WTC11 (cell line): ENCODE data around the gene SLC38A8. TPM values are rescaled to one million over a fixed set of nuclear protein-coding genes. Genes with fewer than 3 reads are reported as not detected.
A peak's percentile ranks its signal among the peaks of the same experiment; 100 is the strongest.

Source experiments
- ATAC-seq: fragments of 200-7000 bp; cut with Tn5 transposase; 2 replicates; pipeline ENCODE4 v1.10.0; 2021; ENCODE audit warnings: mild to moderate bottlenecking, moderate library complexity
- CTCF ChIA-PET: fragments of 300-600 bp; sonication (Branson Sonifier 250); formaldehyde crosslinking; loops from one replicate; lab custom pipeline; 2021; ENCODE audit warnings: antibody characterized with exemption; lab: Charles Lee
- POLR2A ChIA-PET: fragments of 350-600 bp; sonication (Branson Sonifier 250); formaldehyde crosslinking; loops from one replicate; lab custom pipeline; 2021; ENCODE audit warnings: antibody characterized with exemption; lab: Charles Lee
- DNase-seq: peaks from one replicate; pipeline ENCODE4 v3.0.0; 2021; ENCODE audit warnings: low spot score
- H3K27ac Mint-ChIP-seq: 2 replicates; pipeline ENCODE4 v1.8.0; 2021; ENCODE audit warnings: mixed read lengths
- H3K27me3 Mint-ChIP-seq: 2 replicates; pipeline ENCODE4 v1.8.0; 2021; ENCODE audit warnings: low read depth, mild to moderate bottlenecking, moderate library complexity, mixed read lengths
- H3K36me3 Mint-ChIP-seq: 2 replicates; pipeline ENCODE4 v1.8.0; 2021; ENCODE audit warnings: mixed read lengths
- H3K4me1 Mint-ChIP-seq: 2 replicates; pipeline ENCODE4 v1.8.0; 2022; ENCODE audit warnings: mixed read lengths
- H3K4me3 Mint-ChIP-seq: 2 replicates; pipeline ENCODE4 v1.8.0; 2021; ENCODE audit warnings: mild to moderate bottlenecking, moderate library complexity, mixed read lengths
- H3K9me3 Mint-ChIP-seq: 2 replicates; pipeline ENCODE4 v1.8.0; 2021; ENCODE audit warnings: mixed read lengths
- CREB1 ChIP-seq: sonication (generic); formaldehyde crosslinking; IDR thresholded peaks from 2 replicates; pipeline ENCODE4 v1.8.0; 2023; ENCODE audit warnings: mild to moderate bottlenecking, missing genetic modification reagents
- CTCF ChIP-seq: fragments of 200-600 bp; IDR thresholded peaks from 2 replicates; pipeline ENCODE4 v1.8.0; 2022; ENCODE audit warnings: antibody characterized with exemption
- E2F5 ChIP-seq: sonication (generic); formaldehyde crosslinking; IDR thresholded peaks from 2 replicates; pipeline ENCODE4 v1.8.1; 2022; ENCODE audit warnings: mild to moderate bottlenecking, moderate library complexity, missing genetic modification reagents
- FOXP1 ChIP-seq: sonication (generic); formaldehyde crosslinking; IDR thresholded peaks from 2 replicates; pipeline ENCODE4 v1.8.0; 2022; ENCODE audit warnings: missing genetic modification reagents, mild to moderate bottlenecking, moderate library complexity, borderline replicate concordance
- GABPB1 ChIP-seq: sonication (generic); formaldehyde crosslinking; IDR thresholded peaks from 2 replicates; pipeline ENCODE4 v1.8.1; 2023; ENCODE audit warnings: mild to moderate bottlenecking, missing genetic modification reagents
- GRHL2 ChIP-seq: fragments of 250-450 bp; sonication (Bioruptor Pico); IDR thresholded peaks from 2 replicates; pipeline ENCODE4 v1.8.0; 2022; ENCODE audit warnings: mild to moderate bottlenecking, moderate library complexity; ENCODE audit not compliant: insufficient replicate concordance, severe bottlenecking
- IRF2 ChIP-seq: sonication (generic); formaldehyde crosslinking; IDR thresholded peaks from 2 replicates; pipeline ENCODE4 v1.8.0; 2022; ENCODE audit warnings: low read depth, missing genetic modification reagents, borderline replicate concordance
- KAT7 ChIP-seq: sonication (generic); formaldehyde crosslinking; IDR thresholded peaks from 2 replicates; pipeline ENCODE4 v1.8.1; 2023; ENCODE audit warnings: missing genetic modification reagents, mild to moderate bottlenecking, borderline replicate concordance
- NFYB ChIP-seq: sonication (generic); formaldehyde crosslinking; conservative IDR thresholded peaks from 2 replicates; pipeline ENCODE4 v1.8.0; 2022; ENCODE audit warnings: low read depth, missing genetic modification reagents
- NR3C1 ChIP-seq: sonication (generic); formaldehyde crosslinking; conservative IDR thresholded peaks from 2 replicates; pipeline ENCODE4 v1.8.1; 2023; ENCODE audit warnings: low read depth, mild to moderate bottlenecking, missing genetic modification reagents
- PRDM15 ChIP-seq: sonication (generic); formaldehyde crosslinking; IDR thresholded peaks from 2 replicates; pipeline ENCODE4 v1.8.0; 2022; ENCODE audit warnings: missing genetic modification reagents
- RORB ChIP-seq: fragments of 250-450 bp; sonication (Bioruptor Pico); IDR thresholded peaks from 2 replicates; pipeline ENCODE4 v1.9.0; 2021; ENCODE audit warnings: mild to moderate bottlenecking
- SMAD3 ChIP-seq: sonication (generic); formaldehyde crosslinking; IDR thresholded peaks from 2 replicates; pipeline ENCODE4 v1.8.0; 2022; ENCODE audit warnings: missing genetic modification reagents, mild to moderate bottlenecking, borderline replicate concordance
- ZNF219 ChIP-seq: sonication (generic); formaldehyde crosslinking; IDR thresholded peaks from 2 replicates; pipeline ENCODE4 v1.8.0; 2023; ENCODE audit warnings: missing genetic modification reagents, mild to moderate bottlenecking, borderline replicate concordance
- ZNF281 ChIP-seq: sonication (generic); formaldehyde crosslinking; IDR thresholded peaks from 2 replicates; pipeline ENCODE4 v1.8.0; 2023; ENCODE audit warnings: mild to moderate bottlenecking, missing genetic modification reagents
- ZNF423 ChIP-seq: fragments of 250-450 bp; sonication (Bioruptor Pico); IDR thresholded peaks from 2 replicates; pipeline ENCODE4 v2.1.2; 2022; ENCODE audit warnings: mild to moderate bottlenecking, moderate library complexity
- total RNA-seq: library from RNA; stranded (reverse); gene quantifications from 3 replicates; pipeline ENCODE4 v1.2.3, GENCODE V29; 2021

The SLC38A8 gene
- total RNA-seq, 1 experiment from 2014 or later, result not detected

GRCh38 chr16:84067640-84068039 is 25.0 kb upstream of the SLC38A8 start:
- Mint-ChIP-seq H3K4me1 (peaks cover 6% of the 10 kb centered on the region), H3K27me3 (no peaks in the 10 kb centered on the region), H3K27ac (no peak overlapping the region), H3K9me3 (no peaks in the 10 kb centered on the region), H3K36me3 (peaks cover 43% of the 10 kb centered on the region), H3K4me3 (no peak overlapping the region)
- DNase-seq (no peak), ATAC-seq (no peak)
- TF ChIP-seq IRF2, result no peak
- no peak for TF ChIP-seq FOXP1
- no peak for TF ChIP-seq NR3C1
- no peak for TF ChIP-seq E2F5 (CRISPR knock-in tag)
- no peak for TF ChIP-seq RORB (CRISPR knock-in tag)
- TF ChIP-seq KAT7 (CRISPR knock-in tag), result no peak
- no peak for TF ChIP-seq GRHL2 (CRISPR knock-in tag)
- TF ChIP-seq SMAD3 (CRISPR knock-in tag), result no peak
- no peak for TF ChIP-seq ZNF281 (CRISPR knock-in tag)
- ChIA-PET CTCF (interaction anchor here (1.3 to 4.5 kb wide), 4 partner anchors 17 to 114 kb away, joined by 3 to 42 read pairs (median 15); partner anchors contain the start of gene OSGIN1), POLR2A (no interaction called here)

GRCh38 chr16:84065536-84066132 is 23.0 kb upstream of the SLC38A8 start:
- H3K27me3 Mint-ChIP-seq, result no peaks in the 10 kb centered on the region
- DNase-seq (peak; percentile 68), ATAC-seq (peak; percentile 48)
- TF ChIP-seq CTCF (peak; percentile 42; the same call in 1 of the 2 replicates), ZNF423 (CRISPR knock-in tag) (no peak), CREB1 (CRISPR knock-in tag) (no peak), GABPB1 (no peak)
- no peak overlapping the region for H3K4me3 Mint-ChIP-seq
- H3K4me1 Mint-ChIP-seq, result peaks cover 9% of the 10 kb centered on the region
- H3K27ac Mint-ChIP-seq, result no peak overlapping the region
- ChIA-PET CTCF (interaction anchor here (0.6 to 4.5 kb wide), 22 partner anchors 12 to 142 kb away, joined by 3 to 42 read pairs (median 4); partner anchors contain the start of genes NECAB2, OSGIN1, SLC38A8 and TAF1C), POLR2A (no interaction called here)
- peaks cover 46% of the 10 kb centered on the region for H3K36me3 Mint-ChIP-seq
- no peaks in the 10 kb centered on the region for H3K9me3 Mint-ChIP-seq

GRCh38 chr16:84063980-84064379 is 21.4 kb upstream of the SLC38A8 start:
- DNase-seq, result no peak
- ATAC-seq, result no peak
- Mint-ChIP-seq H3K36me3 (peaks cover 47% of the 10 kb centered on the region), H3K27ac (no peak overlapping the region), H3K4me1 (peaks cover 9% of the 10 kb centered on the region), H3K4me3 (no peak overlapping the region), H3K9me3 (no peaks in the 10 kb centered on the region), H3K27me3 (no peaks in the 10 kb centered on the region)
- TF ChIP-seq NFYB (no peak), ZNF219 (CRISPR knock-in tag) (no peak), PRDM15 (CRISPR knock-in tag) (no peak)
- ChIA-PET CTCF (interaction anchor here (2.2 to 4.5 kb wide), 2 partner anchors 108 to 110 kb away, joined by 25 to 26 read pairs; partner anchors contain the start of gene OSGIN1), POLR2A (no interaction called here)
